GM12892 (cell line): Measurements from ENCODE around the gene U2AF2.

Source experiments
- POLR2A ChIP-seq: IDR thresholded peaks from 2 replicates; pipeline ENCODE4 v1.6.1; 2011; ENCODE audit warnings: low read depth, low read length, control low read depth
- POLR2AphosphoS5 ChIP-seq: IDR thresholded peaks from 2 replicates; pipeline ENCODE4 v1.6.1; 2011; ENCODE audit warnings: low read depth, low read length, control low read depth

DNA sequence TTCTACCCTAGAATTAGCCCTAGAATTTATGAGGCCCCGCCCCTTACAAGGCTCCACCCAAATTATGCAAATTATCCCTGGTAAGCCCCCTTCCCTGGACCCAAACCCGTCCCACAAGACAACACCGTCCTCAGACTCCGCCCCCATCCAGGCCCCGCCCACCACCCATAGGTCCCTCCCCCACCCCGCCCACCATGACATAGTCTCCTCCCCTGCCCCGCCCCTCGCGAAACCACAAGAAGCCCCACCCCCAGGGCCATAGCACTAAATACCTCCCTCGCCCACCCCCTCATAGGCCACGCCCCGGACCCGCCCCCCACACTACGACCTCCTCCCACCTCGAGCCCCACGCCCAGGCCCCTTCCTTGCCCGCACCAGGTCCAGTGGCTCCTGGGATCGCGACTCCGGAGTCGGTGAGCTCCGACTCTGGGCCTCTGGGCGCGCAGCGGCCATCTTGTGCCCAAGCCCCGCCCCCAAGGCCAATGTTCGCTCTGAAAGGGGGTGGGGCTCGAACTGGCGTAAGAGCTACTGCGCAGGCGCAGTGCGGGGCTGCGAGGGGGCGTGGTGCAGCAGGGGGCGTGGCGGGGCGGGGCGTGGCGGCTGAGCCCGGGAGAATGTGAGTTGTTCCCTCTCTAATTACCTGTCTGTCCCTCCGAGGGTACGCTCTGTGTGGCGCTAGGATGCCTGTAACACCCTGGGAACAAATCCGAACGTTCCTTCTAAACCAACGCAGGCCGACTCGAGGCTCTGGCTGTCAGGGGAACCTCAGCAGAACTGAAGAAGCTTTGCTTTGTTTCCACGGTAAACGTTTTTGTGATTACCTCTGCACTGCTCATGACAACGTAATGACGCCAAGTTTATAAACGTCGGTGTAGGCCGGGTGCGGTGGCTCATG lies 30.5 kb upstream of the U2AF2 start, which contains the start of gene ZNF784:
- peak; percentile 86 for TF ChIP-seq POLR2A
- peak; percentile 53; the same call in 1 of the 2 replicates for TF ChIP-seq POLR2AphosphoS5
